Spleen (tissue), 7 donors: Measurements from ENCODE around the gene FAF1.

Source experiments
- POLR2AphosphoS5 ChIP-seq, 3 donors: sonication (generic); formaldehyde crosslinking; IDR thresholded peaks; one replicate each; pipeline ENCODE4 v1.5.1; 2017; ENCODE audit warnings: antibody characterized with exemption in 3 of 3
- TF ChIP-seq, protein P1 (sequence below), 11 experiments: fragments of 200-600 bp in 7 of 11; fragments of 450-650 bp in 4 of 11; sonication (generic) in 4 of 11; IDR thresholded peaks in 8 of 11; conservative IDR thresholded peaks in 3 of 11; 1 replicate in 7 of 11; 2 replicates in 4 of 11; pipeline versions ENCODE4 v1.4.0 to v1.8.0; 2016 to 2021; ENCODE audit warnings: antibody characterized with exemption in 11 of 11, inconsistent platforms in 4 of 11, mild to moderate bottlenecking in 1 of 11
- donor health status: DM: no; HTN: no; CAD: no; lungs with moderate emphysema.
- donor health status: DM: no; HTN: no; CAD: no.
- donor health status: DM: no; HTN: no; CAD: no.

DNA sequence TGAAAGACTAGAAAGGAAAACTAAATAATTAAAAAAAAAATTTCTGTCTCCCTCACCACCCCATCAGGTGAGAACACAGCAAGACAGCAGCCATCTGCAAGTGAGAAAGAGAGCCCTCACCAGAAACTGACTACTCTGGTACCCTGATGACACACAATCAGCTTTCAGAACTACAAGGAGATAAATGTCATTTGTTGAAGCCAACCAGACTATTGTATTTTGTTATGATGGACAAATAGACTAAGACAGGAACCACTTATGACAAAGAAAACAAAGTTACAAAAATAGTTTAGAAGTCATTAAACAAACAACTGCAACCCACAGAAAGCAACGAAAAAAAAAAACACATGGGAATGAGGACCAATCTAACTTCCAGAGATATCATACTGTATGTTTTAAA, 98.3 kb downstream of the FAF1 start:
- TF ChIP-seq, protein P1, sequence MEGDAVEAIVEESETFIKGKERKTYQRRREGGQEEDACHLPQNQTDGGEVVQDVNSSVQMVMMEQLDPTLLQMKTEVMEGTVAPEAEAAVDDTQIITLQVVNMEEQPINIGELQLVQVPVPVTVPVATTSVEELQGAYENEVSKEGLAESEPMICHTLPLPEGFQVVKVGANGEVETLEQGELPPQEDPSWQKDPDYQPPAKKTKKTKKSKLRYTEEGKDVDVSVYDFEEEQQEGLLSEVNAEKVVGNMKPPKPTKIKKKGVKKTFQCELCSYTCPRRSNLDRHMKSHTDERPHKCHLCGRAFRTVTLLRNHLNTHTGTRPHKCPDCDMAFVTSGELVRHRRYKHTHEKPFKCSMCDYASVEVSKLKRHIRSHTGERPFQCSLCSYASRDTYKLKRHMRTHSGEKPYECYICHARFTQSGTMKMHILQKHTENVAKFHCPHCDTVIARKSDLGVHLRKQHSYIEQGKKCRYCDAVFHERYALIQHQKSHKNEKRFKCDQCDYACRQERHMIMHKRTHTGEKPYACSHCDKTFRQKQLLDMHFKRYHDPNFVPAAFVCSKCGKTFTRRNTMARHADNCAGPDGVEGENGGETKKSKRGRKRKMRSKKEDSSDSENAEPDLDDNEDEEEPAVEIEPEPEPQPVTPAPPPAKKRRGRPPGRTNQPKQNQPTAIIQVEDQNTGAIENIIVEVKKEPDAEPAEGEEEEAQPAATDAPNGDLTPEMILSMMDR (IDR thresholded peaks at IDR 0.05 in 8 of 11, conservative IDR thresholded peaks at IDR 0.05 in 3 of 11) = no peak
- TF ChIP-seq POLR2AphosphoS5 (IDR thresholded peaks at IDR 0.05) = no peak
